Lower leg skin (tissue), 3 donors: Measurements from ENCODE around the gene SBNO2.

Experiments used
- CTCF ChIP-seq, 3 donors: fragments of 450-650 bp; IDR thresholded peaks; one replicate each; pipeline ENCODE4 v1.5.1; 2016; ENCODE audit warnings: antibody characterized with exemption in 3 of 3, mild to moderate bottlenecking in 3 of 3, moderate library complexity in 2 of 3
- POLR2A ChIP-seq, 2 donors: fragments of 450-650 bp; IDR thresholded peaks; one replicate each; pipeline ENCODE4 v1.6.1; 2016 to 2017; ENCODE audit warnings: antibody characterized with exemption in 2 of 2, mild to moderate bottlenecking in 1 of 2, moderate library complexity in 1 of 2

- TF ChIP-seq CTCF (IDR thresholded peaks at IDR 0.05) = no peak
- no peak for TF ChIP-seq POLR2A (IDR thresholded peaks at IDR 0.05)
Observed at GRCh38 chr19:1219786-1220476, 45.9 kb upstream of the SBNO2 start.
